HUES64 (cell line): ENCODE data around the gene FLCN.

ENCODE experiments used
- H3K27ac ChIP-seq: 2 replicates; pipeline ENCODE4 v1.7.0; 2013; ENCODE audit warnings: low read depth, low read length, inconsistent platforms
- H3K27me3 ChIP-seq: 2 replicates; pipeline ENCODE4 v1.6.1; 2013; ENCODE audit warnings: mild to moderate bottlenecking, low read length; ENCODE audit not compliant: insufficient read depth
- H3K36me3 ChIP-seq: 2 replicates; pipeline ENCODE4 v1.6.1; 2013; ENCODE audit warnings: mild to moderate bottlenecking, low read length; ENCODE audit not compliant: insufficient read depth
- H3K4me1 ChIP-seq: 2 replicates; pipeline ENCODE4 v1.6.1; 2013; ENCODE audit warnings: mild to moderate bottlenecking, low read length, moderate library complexity; ENCODE audit not compliant: insufficient read depth
- H3K4me3 ChIP-seq: 2 replicates; pipeline ENCODE4 v1.5.1; 2013; ENCODE audit warnings: mild to moderate bottlenecking, low read length, moderate library complexity
- H3K9ac ChIP-seq: 2 replicates; pipeline ENCODE4 v1.6.1; 2013; ENCODE audit warnings: mild to moderate bottlenecking, low read depth, low read length
- H3K9me3 ChIP-seq: 2 replicates; pipeline ENCODE4 v1.6.1; 2013; ENCODE audit warnings: low read depth, low read length; ENCODE audit not compliant: insufficient read depth
- WGBS: fragments of 150-250, 120-280 bp; methylation state at CpG from one replicate; pipeline ENCODE4 v1.1.7; 2013; ENCODE audit warnings: missing lambda C conversion rate; 5-methylcytosine and 5-hydroxymethylcytosine counted together

Gene FLCN

GRCh38 chr17:17223736-17224135 is 13.2 kb downstream of the FLCN start:
- 93% methylated on average over 16 of the region's 16 CpGs for WGBS
- H3K9me3 ChIP-seq, result no peaks in the 10 kb centered on the region
- H3K36me3 ChIP-seq, result peaks cover 95% of the 10 kb centered on the region
- H3K4me3 ChIP-seq, result no peak overlapping the region
- H3K9ac ChIP-seq, result no peak overlapping the region
- H3K27me3 ChIP-seq, result no peaks in the 10 kb centered on the region
- H3K4me1 ChIP-seq, result no peaks in the 10 kb centered on the region
- no peak overlapping the region for H3K27ac ChIP-seq

- Histone ChIP-seq H3K27me3 (no peaks in the 10 kb centered on the region), H3K36me3 (peaks cover 96% of the 10 kb centered on the region), H3K9me3 (no peaks in the 10 kb centered on the region), H3K4me3 (no peak overlapping the region), H3K9ac (no peak overlapping the region), H3K27ac (no peak overlapping the region), H3K4me1 (no peaks in the 10 kb centered on the region)
- 97% methylated on average over 22 of the region's 22 CpGs for WGBS
Observed at GRCh38 chr17:17221329-17221728, 15.6 kb downstream of the FLCN start.

- no peak overlapping the region for H3K27ac ChIP-seq
- peaks cover 96% of the 10 kb centered on the region for H3K36me3 ChIP-seq
Observed at GRCh38 chr17:17220529-17220928, 16.4 kb downstream of the FLCN start.

GRCh38 chr17:17217995-17218394 is 19.0 kb downstream of the FLCN start:
- H3K9ac ChIP-seq, result no peak overlapping the region

More at GRCh38 chr17:17220529-17220928, 16.4 kb downstream of the FLCN start:
- H3K9me3 ChIP-seq, result no peaks in the 10 kb centered on the region
- no peaks in the 10 kb centered on the region for H3K4me1 ChIP-seq
- 95% methylated on average over 8 of the region's 8 CpGs for whole genome bisulfite sequencing
- no peak overlapping the region for H3K4me3 ChIP-seq
- H3K9ac ChIP-seq, result no peak overlapping the region
- no peaks in the 10 kb centered on the region for H3K27me3 ChIP-seq

GRCh38 chr17:17216776-17217175 is 20.2 kb downstream of the FLCN start:
- Histone ChIP-seq H3K4me1 (no peaks in the 10 kb centered on the region), H3K4me3 (no peak overlapping the region), H3K36me3 (peaks cover 90% of the 10 kb centered on the region), H3K27me3 (no peaks in the 10 kb centered on the region), H3K9me3 (no peaks in the 10 kb centered on the region), H3K9ac (no peak overlapping the region), H3K27ac (no peak overlapping the region)
- WGBS, result 93% methylated on average over 16 of the region's 16 CpGs

More at GRCh38 chr17:17217995-17218394, 19.0 kb downstream of the FLCN start:
- H3K27ac ChIP-seq, result no peak overlapping the region
- H3K9me3 ChIP-seq, result no peaks in the 10 kb centered on the region
- no peaks in the 10 kb centered on the region for H3K4me1 ChIP-seq
- H3K36me3 ChIP-seq, result peaks cover 93% of the 10 kb centered on the region
- 97% methylated on average over 3 of the region's 3 CpGs for WGBS
- H3K4me3 ChIP-seq, result no peak overlapping the region
- no peaks in the 10 kb centered on the region for H3K27me3 ChIP-seq

GRCh38 chr17:17216236-17216635 is 20.7 kb downstream of the FLCN start:
- Histone ChIP-seq H3K27ac (no peak overlapping the region), H3K4me3 (no peak overlapping the region), H3K9me3 (no peaks in the 10 kb centered on the region), H3K4me1 (no peaks in the 10 kb centered on the region), H3K27me3 (no peaks in the 10 kb centered on the region), H3K36me3 (peaks cover 85% of the 10 kb centered on the region), H3K9ac (no peak overlapping the region)
- 96% methylated on average over 16 of the region's 17 CpGs for WGBS

GRCh38 chr17:17215575-17215974 is 21.4 kb downstream of the FLCN start:
- Histone ChIP-seq H3K27me3 (no peaks in the 10 kb centered on the region), H3K27ac (no peak overlapping the region), H3K4me1 (no peaks in the 10 kb centered on the region), H3K4me3 (no peak overlapping the region), H3K36me3 (peaks cover 78% of the 10 kb centered on the region), H3K9ac (no peak overlapping the region), H3K9me3 (no peaks in the 10 kb centered on the region)
- 96% methylated on average over 8 of the region's 8 CpGs for WGBS

GRCh38 chr17:17214646-17215436 is 22.1 kb downstream of the FLCN start:
- Histone ChIP-seq H3K27me3 (no peaks in the 10 kb centered on the region), H3K36me3 (peaks cover 71% of the 10 kb centered on the region), H3K9me3 (no peaks in the 10 kb centered on the region), H3K4me1 (no peaks in the 10 kb centered on the region), H3K27ac (no peak overlapping the region), H3K9ac (no peak overlapping the region), H3K4me3 (no peak overlapping the region)
- 93% methylated on average over 27 of the region's 27 CpGs for WGBS

GRCh38 chr17:17213775-17214174 is 23.2 kb downstream of the FLCN start:
- Histone ChIP-seq H3K27me3 (no peaks in the 10 kb centered on the region), H3K27ac (no peak overlapping the region), H3K36me3 (peaks cover 62% of the 10 kb centered on the region), H3K9ac (no peak overlapping the region), H3K4me3 (no peak overlapping the region), H3K4me1 (no peaks in the 10 kb centered on the region), H3K9me3 (no peaks in the 10 kb centered on the region)
- 96% methylated on average over 10 of the region's 10 CpGs for WGBS

- 96% methylated on average over 6 of the region's 8 CpGs for WGBS
- H3K9me3 ChIP-seq, result no peaks in the 10 kb centered on the region
- no peaks in the 10 kb centered on the region for H3K4me1 ChIP-seq
- peaks cover 8% of the 10 kb centered on the region for H3K36me3 ChIP-seq
- H3K27ac ChIP-seq, result no peak overlapping the region
- H3K27me3 ChIP-seq, result peaks cover 11% of the 10 kb centered on the region
- H3K4me3 ChIP-seq, result no peak overlapping the region
- H3K9ac ChIP-seq, result no peak overlapping the region
Observed at GRCh38 chr17:17207998-17208397, 29.0 kb downstream of the FLCN start.

- Histone ChIP-seq H3K27ac (no peak overlapping the region), H3K36me3 (0 out of 2 replicates have a peak, but pooled peaks cover under 1% of the 10 kb centered on the region), H3K4me1 (no peaks in the 10 kb centered on the region), H3K4me3 (no peak overlapping the region), H3K9ac (no peak overlapping the region), H3K27me3 (peaks cover 11% of the 10 kb centered on the region), H3K9me3 (no peaks in the 10 kb centered on the region)
- WGBS, result 91% methylated on average over 16 of the region's 16 CpGs
Observed at GRCh38 chr17:17206913-17207335, 30.0 kb downstream of the FLCN start.
